ENCODE results near the gene AXIN1. TPM values are rescaled to one million over a fixed set of nuclear protein-coding genes. Genes with fewer than 3 reads are reported as not detected.

AXIN1 gene
- total RNA-seq, 1 experiment from 2014 or later, result 53.3 TPM

DNA sequence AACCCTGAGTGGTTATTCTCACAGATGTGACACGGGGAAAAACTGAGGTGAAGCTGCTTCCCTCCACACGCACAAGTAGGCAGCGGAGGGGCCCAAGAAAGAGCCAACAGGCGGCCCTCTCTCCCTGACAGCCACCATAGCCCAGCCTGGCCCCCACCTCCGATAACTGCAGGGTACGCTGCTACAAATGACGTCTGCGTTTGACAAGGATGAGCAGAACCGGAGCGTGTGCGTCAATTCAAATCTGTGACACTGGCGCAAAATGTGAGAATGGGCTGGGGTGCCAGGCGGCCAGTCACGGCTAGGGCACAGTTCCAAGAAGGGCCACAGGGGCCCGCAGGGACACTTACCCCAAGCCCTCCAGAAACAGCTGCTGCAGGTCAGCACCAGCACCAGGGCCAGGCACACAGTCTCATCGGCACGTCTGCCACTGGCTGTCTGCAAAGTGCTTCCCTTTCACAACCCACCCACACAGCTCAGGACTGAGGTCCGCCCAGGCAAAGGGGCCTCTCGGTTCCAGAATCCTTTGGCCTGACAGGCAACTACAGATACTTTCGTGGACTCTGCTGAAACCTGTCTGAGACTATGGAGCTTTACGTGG lies 14.4 kb downstream of the AXIN1 start:
- POLR2A ChIA-PET, result interaction anchor here (0.5 to 0.6 kb wide), 2 partner anchors 128 to 231 kb away, joined by 4 read pairs; no protein-coding TSS in a partner anchor

DNA sequence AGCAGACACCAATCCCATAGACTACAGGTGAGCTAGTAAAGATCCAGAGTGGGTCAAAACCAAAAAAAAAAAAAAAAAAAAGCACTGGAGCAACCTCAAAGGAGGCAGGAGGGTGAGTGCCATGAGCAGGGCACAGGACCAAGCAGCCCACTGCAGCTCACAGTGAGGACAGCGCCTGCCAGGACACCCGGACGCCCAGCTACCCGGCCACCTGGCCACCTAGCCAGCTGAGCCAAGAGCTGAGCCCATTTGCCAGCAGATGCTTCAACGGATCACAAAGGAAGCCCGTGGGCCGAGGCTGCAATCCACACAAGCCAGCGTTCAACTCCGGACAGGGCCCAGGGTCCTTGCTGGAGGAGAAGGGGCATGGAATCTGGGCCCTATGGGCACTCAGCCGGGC lies 15.1 kb downstream of the AXIN1 start:
- H3K4me3 ChIP-seq (ENCODE audit: low read depth in 2 of 2, low read length in 2 of 2), result no peak overlapping the region
- H3K27ac ChIP-seq (ENCODE audit: low read length), result no peak overlapping the region
- ATAC-seq (peak; percentile 41), DNase-seq (ENCODE audit: low read depth, low spot score) (no peak)
- ChIA-PET POLR2A (interaction anchor here (0.6 kb wide), 1 partner anchor 97 kb away, joined by 9 read pairs; no protein-coding TSS in a partner anchor), CTCF (interaction anchor here (0.6 kb wide), 1 partner anchor 272 kb away, joined by 8 read pairs; no protein-coding TSS in a partner anchor)
- peaks cover 10% of the 10 kb centered on the region for H3K4me1 ChIP-seq (ENCODE audit: control insufficient read depth, insufficient read depth, low read length)
- in situ Hi-C loops (cut with HindIII; ENCODE audit: low pct_unique_long_range_greater_than_20kb, low sequenced_read_pairs), result no loop called here
- no peaks in the 10 kb centered on the region for H3K9me3 ChIP-seq (ENCODE audit: control insufficient read depth, insufficient read depth, low read depth, low read length)
- intact Hi-C loops (cut with micrococcal nuclease; ENCODE audit: unreplicated experiment), result no loop called here
- no peaks in the 10 kb centered on the region for H3K27me3 ChIP-seq (ENCODE audit: control insufficient read depth, insufficient read depth, low read length)
- no peak for TF ChIP-seq SIN3A (IDR thresholded peaks at IDR 0.05; ENCODE audit: borderline replicate concordance, insufficient read depth, low read depth, low read length)
- TF ChIP-seq, protein P1, sequence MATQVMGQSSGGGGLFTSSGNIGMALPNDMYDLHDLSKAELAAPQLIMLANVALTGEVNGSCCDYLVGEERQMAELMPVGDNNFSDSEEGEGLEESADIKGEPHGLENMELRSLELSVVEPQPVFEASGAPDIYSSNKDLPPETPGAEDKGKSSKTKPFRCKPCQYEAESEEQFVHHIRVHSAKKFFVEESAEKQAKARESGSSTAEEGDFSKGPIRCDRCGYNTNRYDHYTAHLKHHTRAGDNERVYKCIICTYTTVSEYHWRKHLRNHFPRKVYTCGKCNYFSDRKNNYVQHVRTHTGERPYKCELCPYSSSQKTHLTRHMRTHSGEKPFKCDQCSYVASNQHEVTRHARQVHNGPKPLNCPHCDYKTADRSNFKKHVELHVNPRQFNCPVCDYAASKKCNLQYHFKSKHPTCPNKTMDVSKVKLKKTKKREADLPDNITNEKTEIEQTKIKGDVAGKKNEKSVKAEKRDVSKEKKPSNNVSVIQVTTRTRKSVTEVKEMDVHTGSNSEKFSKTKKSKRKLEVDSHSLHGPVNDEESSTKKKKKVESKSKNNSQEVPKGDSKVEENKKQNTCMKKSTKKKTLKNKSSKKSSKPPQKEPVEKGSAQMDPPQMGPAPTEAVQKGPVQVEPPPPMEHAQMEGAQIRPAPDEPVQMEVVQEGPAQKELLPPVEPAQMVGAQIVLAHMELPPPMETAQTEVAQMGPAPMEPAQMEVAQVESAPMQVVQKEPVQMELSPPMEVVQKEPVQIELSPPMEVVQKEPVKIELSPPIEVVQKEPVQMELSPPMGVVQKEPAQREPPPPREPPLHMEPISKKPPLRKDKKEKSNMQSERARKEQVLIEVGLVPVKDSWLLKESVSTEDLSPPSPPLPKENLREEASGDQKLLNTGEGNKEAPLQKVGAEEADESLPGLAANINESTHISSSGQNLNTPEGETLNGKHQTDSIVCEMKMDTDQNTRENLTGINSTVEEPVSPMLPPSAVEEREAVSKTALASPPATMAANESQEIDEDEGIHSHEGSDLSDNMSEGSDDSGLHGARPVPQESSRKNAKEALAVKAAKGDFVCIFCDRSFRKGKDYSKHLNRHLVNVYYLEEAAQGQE (IDR thresholded peaks at IDR 0.05; ENCODE audit: insufficient read depth in 1 of 2, low read depth in 2 of 2, low read length in 1 of 2), result no peak
- TF ChIP-seq TCF7L2 (IDR thresholded peaks at IDR 0.05; ENCODE audit: low read depth, low read length), result no peak
- TF ChIP-seq POLR2AphosphoS5 (IDR thresholded peaks at IDR 0.05; ENCODE audit: low read depth, low read length), result no peak
- TF ChIP-seq, protein P2, sequence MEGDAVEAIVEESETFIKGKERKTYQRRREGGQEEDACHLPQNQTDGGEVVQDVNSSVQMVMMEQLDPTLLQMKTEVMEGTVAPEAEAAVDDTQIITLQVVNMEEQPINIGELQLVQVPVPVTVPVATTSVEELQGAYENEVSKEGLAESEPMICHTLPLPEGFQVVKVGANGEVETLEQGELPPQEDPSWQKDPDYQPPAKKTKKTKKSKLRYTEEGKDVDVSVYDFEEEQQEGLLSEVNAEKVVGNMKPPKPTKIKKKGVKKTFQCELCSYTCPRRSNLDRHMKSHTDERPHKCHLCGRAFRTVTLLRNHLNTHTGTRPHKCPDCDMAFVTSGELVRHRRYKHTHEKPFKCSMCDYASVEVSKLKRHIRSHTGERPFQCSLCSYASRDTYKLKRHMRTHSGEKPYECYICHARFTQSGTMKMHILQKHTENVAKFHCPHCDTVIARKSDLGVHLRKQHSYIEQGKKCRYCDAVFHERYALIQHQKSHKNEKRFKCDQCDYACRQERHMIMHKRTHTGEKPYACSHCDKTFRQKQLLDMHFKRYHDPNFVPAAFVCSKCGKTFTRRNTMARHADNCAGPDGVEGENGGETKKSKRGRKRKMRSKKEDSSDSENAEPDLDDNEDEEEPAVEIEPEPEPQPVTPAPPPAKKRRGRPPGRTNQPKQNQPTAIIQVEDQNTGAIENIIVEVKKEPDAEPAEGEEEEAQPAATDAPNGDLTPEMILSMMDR (IDR thresholded peaks at IDR 0.05), result no peak
- BruUV-seq (replicated peaks), result no TSS peak
- no peaks in the 10 kb centered on the region for H3K36me3 ChIP-seq (ENCODE audit: control insufficient read depth, insufficient read depth, low read length)

More for the DNA sequence above, 14.4 kb downstream of the AXIN1 start:
- peaks cover 8% of the 10 kb centered on the region for H3K4me1 ChIP-seq (ENCODE audit: control insufficient read depth, insufficient read depth, low read length)
- in situ Hi-C loops (cut with HindIII; ENCODE audit: low pct_unique_long_range_greater_than_20kb, low sequenced_read_pairs) (no loop called here), intact Hi-C loops (cut with micrococcal nuclease; ENCODE audit: unreplicated experiment) (no loop called here)
- BruUV-seq (replicated peaks), result no TSS peak
- H3K9me3 ChIP-seq (ENCODE audit: control insufficient read depth, insufficient read depth, low read depth, low read length), result no peaks in the 10 kb centered on the region
- no peaks in the 10 kb centered on the region for H3K27me3 ChIP-seq (ENCODE audit: control insufficient read depth, insufficient read depth, low read length)
- TF ChIP-seq, protein P2 (IDR thresholded peaks at IDR 0.05), result no peak
- TF ChIP-seq POLR2AphosphoS5 (IDR thresholded peaks at IDR 0.05; ENCODE audit: low read depth, low read length) (no peak), TCF7L2 (IDR thresholded peaks at IDR 0.05; ENCODE audit: low read depth, low read length) (no peak), SIN3A (IDR thresholded peaks at IDR 0.05; ENCODE audit: borderline replicate concordance, insufficient read depth, low read depth, low read length) (no peak)
- TF ChIP-seq, protein P1 (IDR thresholded peaks at IDR 0.05; ENCODE audit: insufficient read depth in 1 of 2, low read depth in 2 of 2, low read length in 1 of 2), result no peak
- peak; percentile 36; the same call in 1 of the 2 replicates for ATAC-seq
- no peaks in the 10 kb centered on the region for H3K36me3 ChIP-seq (ENCODE audit: control insufficient read depth, insufficient read depth, low read length)
- no peak overlapping the region for H3K4me3 ChIP-seq (ENCODE audit: low read depth in 2 of 2, low read length in 2 of 2)
- DNase-seq (ENCODE audit: low read depth, low spot score), result no peak
- H3K27ac ChIP-seq (ENCODE audit: low read length), result no peak overlapping the region
- CTCF ChIA-PET, result no interaction called here
